GM20431 (cell line): ENCODE data around the gene VDAC1.
"Not testable (repeated sequence)": the region's sequence is repeated elsewhere in the genome, so short reads cannot be mapped to it uniquely, and the experiment has no call there.

Source experiments
- in situ Hi-C: fragments of 300-500 bp; cut with MseI, MboI; formaldehyde crosslinking; loops from one replicate; pipeline ENCODE4 v1.15.0; 2020; ENCODE audit warnings: low sequenced_read_pairs; ENCODE audit not compliant: unreplicated experiment

The VDAC1 gene

GRCh38 chr5:133947431-133947841 is 57.3 kb downstream of the VDAC1 start:
- in situ Hi-C loops: no loop called here

GRCh38 chr5:133945568-133945967 is 59.2 kb downstream of the VDAC1 start:
- in situ Hi-C loops: no loop called here

GRCh38 chr5:133944263-133945185 is 60.3 kb downstream of the VDAC1 start:
- in situ Hi-C loops: no loop called here

GRCh38 chr5:133943475-133943817 is 61.3 kb downstream of the VDAC1 start:
- in situ Hi-C loops: no loop called here

- in situ Hi-C loops: no loop called here
Observed at GRCh38 chr5:133942614-133943474, 61.9 kb downstream of the VDAC1 start.

DNA sequence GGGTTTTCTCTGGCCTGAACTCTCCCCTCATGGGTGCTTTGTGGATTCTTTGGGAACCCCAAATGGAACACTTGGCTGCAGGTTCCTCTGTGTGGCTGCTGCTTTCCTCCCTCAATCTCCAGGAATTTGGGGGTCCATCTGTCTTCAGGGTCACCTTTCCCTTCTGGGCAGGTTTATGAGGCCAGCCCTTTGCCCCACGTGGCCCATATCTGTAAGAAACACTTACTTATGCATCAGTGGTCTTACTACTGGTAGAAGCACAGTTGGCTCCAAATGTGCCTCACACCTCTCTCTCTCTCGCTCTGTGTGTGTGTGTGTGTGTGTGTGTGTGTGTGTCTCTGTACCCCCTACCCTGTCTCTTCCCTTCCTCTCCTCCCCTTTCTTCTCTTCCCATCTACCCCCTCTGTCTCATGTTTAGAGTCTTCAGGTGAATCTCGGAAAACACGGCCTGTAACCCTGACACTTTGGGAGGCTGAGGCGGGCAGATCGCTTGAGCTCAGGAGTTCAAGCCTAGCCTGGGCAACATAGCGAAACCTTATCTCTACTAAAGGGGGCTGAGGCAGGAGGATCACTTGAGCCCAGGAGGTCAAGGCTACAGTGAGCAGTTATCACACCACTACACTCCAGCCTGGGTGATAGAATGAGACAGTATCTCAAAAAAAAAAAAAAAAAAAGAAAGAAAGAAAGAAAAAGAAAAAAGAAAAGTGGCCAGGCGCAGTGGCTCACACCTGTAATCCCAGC is 63.1 kb downstream of the VDAC1 start:
- in situ Hi-C loops: no loop called here

- in situ Hi-C loops: no loop called here
Observed at GRCh38 chr5:133939668-133940067, 65.1 kb downstream of the VDAC1 start.

DNA sequence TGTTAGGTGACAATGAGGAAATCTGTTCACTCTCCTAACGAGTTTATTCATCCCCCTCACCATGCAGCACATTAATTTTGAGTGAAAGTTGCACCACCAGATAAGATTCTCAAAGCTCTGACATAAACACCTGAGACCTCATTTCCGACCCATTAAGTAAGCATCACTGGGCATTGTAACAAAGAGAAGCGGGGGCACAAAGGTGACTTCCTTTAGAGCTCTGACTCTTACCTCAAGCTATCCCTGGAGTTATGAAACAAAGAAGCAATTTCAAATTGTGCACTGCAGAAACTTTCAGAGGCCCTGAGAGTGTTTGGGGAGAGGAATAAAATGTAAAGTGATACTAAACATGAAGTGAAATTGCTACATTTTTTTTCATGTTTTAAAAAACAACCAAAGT is 65.8 kb downstream of the VDAC1 start:
- in situ Hi-C loops: no loop called here

DNA sequence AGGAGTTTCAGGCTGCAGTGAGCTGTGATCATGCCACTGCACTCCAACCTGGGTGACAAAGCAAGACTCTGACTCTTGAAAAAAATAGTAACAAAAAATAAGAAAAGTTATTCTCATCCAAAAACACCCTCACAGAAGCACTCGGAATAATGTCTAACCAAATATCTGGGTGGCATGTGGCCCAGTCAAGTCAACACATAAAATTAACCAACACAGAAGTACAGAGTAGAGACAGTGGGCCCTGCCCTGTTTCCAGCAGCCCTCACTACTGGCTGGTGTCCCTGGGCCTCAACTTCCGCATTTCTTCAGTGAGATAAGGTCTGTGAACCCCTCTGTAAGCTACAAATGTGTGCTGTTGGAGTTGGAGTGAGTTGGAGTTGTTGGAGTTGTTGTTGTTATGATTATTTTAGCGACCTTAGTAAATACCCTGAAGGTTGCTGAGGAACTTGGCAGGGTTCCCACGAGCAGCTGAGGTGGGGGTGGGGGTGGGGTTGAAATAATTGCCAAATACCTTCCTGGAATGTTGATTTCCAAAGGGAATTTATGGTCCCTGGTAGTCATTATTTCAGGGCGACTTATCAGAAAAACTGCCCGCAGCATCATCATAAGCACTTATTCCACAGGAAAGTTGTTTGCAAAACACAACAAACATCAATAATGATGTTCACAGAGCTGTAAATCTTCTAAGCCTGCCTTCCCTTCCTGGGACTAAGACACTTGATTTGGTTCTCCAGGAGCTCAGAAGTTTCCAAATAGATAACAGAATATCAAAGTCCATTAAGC is 66.5 kb downstream of the VDAC1 start:
- in situ Hi-C loops: no loop called here

GRCh38 chr5:133937628-133938027 is 67.1 kb downstream of the VDAC1 start:
- in situ Hi-C loops: not testable (repeated sequence)

GRCh38 chr5:133936651-133937015 is 68.1 kb downstream of the VDAC1 start:
- in situ Hi-C loops: no loop called here

DNA sequence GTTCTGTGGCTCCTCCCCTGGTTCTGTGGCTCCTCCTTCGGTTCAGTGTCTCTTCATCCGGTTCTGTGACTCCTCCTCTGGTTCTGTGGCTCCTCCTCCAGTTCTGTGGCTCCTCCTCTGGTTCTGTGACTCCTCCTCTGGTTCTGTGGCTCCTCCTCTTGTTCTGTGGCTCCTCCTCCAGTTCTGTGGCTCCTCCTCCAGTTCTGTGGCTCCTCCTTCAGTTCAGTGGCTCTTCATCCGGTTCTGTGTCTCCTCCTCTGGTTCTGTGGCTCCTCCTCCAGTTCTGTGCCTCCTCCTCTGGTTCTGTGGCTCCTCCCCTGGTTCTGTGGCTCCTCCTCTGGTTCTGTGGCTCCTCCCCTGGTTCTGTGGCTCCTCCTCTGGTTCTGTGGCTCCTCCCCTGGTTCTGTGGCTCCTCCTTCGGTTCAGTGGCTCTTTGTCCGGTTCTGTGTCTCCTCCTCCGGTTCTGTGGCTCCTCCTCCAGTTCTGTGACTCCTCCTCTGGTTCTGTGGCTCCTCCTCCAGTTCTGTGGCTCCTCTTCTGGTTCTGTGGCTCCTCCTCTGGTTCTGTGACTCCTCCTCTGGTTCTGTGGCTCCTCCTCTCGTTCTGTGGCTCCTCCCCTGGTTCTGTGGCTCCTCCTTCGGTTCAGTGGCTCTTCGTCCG is 68.7 kb downstream of the VDAC1 start:
- in situ Hi-C loops: not testable (repeated sequence)

DNA sequence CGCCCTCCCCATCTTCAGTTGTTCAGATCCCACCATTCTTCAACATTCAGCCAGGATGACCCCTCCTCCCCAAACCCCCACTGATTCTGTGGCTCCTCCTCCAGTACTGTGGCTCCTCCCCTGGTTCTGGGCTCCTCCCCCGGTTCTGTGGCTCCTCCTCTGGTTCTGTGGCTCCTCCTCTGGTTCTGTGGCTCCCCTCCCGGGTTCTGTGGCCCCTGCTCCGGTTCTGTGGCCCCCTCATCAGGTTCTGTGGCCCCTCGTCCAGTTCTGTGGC is 69.2 kb downstream of the VDAC1 start:
- in situ Hi-C loops: no loop called here

GRCh38 chr5:133934822-133935666 is 69.7 kb downstream of the VDAC1 start:
- in situ Hi-C loops: no loop called here

- in situ Hi-C loops: no loop called here
Observed at GRCh38 chr5:133934311-133934710, 70.5 kb downstream of the VDAC1 start.

DNA sequence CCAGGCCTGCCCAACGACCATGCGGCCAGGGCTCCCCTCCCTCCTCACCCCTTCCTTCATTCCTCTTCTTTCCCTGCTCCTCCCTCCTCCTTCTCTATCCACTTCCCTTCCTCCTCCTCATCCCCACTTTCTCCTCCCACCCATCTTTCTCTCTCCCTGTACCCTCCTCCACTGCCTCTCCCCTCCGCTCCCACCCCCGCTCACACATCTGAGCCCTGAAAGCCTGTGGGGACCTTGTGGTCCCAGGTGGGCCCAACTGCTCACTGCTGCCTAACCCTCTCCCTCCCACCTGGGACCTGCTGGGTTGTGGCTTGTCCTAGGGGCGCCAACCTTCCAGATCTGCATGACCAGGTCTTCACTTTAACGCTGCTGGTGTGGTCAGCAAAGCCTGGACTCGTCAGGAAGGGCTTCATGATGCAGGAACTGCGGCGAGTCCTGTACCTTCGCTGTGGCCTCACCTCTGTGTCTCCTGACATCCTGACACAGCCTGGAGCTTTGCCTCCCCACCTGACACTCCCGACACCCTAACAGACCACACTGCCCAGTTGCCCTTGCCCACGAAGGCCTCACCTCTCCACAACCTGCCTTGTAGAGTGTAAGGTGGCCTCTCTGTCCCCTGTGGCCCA is 71.0 kb downstream of the VDAC1 start:
- in situ Hi-C loops: no loop called here

DNA sequence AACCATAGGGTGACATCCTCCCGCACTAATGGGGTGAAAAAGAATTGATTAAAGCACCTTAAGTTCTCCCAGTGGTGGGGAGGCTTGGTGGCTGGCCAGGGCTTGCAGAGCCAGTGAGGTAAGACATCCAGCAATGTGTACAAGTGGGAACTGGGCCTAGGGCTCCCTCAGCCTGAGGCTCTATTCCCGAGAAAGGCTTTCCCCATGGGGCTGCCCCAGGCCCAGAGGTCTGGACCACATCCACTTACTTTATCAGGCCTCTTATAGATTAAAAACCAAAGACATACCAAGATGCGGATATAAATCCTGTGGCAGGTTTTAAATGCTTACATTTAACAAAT is 71.6 kb downstream of the VDAC1 start:
- in situ Hi-C loops: no loop called here

GRCh38 chr5:133932441-133933168 is 72.2 kb downstream of the VDAC1 start:
- in situ Hi-C loops: no loop called here
